PFSK-1 (cell line): ENCODE measurements around the gene ZNF366.

Experiments
- FOXP2 ChIP-seq: optimal IDR thresholded peaks from 2 replicates; pipeline ENCODE3; 2011; ENCODE audit warnings: borderline replicate concordance, control low read depth, inconsistent platforms; ENCODE audit not compliant: insufficient read depth; ENCODE audit errors: extremely low read length, extremely low read depth
- POLR2AphosphoS5 ChIP-seq: IDR thresholded peaks from 2 replicates; pipeline ENCODE4 v1.6.1; 2012; ENCODE audit warnings: low read depth, mild to moderate bottlenecking, control low read depth, low read length, moderate library complexity
- SIN3A ChIP-seq: IDR thresholded peaks from 2 replicates; pipeline ENCODE4 v1.6.1; 2012; ENCODE audit warnings: mild to moderate bottlenecking, low read length, moderate library complexity, borderline replicate concordance; ENCODE audit not compliant: insufficient read depth
- TAF1 ChIP-seq: IDR thresholded peaks from 2 replicates; pipeline ENCODE4 v1.6.1; 2012; ENCODE audit warnings: low read length, control low read depth, borderline replicate concordance; ENCODE audit not compliant: insufficient read depth
- TF ChIP-seq, protein P1 (sequence below), 2 experiments: IDR thresholded peaks; 2 replicates each; pipeline versions ENCODE4 v1.6.1 to v1.8.0; 2011 to 2012; ENCODE audit warnings: low read depth in 2 of 2, low read length in 2 of 2, control low read depth in 1 of 2, inconsistent platforms in 1 of 2, mild to moderate bottlenecking in 1 of 2, moderate library complexity in 1 of 2; ENCODE audit not compliant: insufficient read depth in 1 of 2

Gene ZNF366

DNA sequence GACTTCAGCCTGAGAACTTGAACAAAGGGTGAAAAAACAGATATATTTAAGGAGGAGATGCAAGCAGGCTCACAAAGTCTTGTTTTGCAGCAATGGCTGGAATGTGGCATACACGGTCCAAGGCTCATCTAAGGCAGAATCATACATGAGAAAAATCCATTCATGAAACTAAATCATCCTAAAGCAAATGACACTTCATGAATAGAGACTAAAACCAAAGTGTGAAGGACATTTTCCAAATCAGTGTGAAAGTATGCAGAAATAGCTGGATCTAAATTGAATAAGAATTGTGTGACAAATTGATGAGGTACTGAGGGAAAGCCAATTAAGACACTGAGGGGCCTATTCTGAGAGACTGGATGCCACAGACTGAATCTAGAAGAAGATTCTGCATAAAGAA is 27.3 kb downstream of the ZNF366 start:
- TF ChIP-seq FOXP2 (no peak), SIN3A (no peak), POLR2AphosphoS5 (no peak), TAF1 (no peak)
- TF ChIP-seq, protein P1, sequence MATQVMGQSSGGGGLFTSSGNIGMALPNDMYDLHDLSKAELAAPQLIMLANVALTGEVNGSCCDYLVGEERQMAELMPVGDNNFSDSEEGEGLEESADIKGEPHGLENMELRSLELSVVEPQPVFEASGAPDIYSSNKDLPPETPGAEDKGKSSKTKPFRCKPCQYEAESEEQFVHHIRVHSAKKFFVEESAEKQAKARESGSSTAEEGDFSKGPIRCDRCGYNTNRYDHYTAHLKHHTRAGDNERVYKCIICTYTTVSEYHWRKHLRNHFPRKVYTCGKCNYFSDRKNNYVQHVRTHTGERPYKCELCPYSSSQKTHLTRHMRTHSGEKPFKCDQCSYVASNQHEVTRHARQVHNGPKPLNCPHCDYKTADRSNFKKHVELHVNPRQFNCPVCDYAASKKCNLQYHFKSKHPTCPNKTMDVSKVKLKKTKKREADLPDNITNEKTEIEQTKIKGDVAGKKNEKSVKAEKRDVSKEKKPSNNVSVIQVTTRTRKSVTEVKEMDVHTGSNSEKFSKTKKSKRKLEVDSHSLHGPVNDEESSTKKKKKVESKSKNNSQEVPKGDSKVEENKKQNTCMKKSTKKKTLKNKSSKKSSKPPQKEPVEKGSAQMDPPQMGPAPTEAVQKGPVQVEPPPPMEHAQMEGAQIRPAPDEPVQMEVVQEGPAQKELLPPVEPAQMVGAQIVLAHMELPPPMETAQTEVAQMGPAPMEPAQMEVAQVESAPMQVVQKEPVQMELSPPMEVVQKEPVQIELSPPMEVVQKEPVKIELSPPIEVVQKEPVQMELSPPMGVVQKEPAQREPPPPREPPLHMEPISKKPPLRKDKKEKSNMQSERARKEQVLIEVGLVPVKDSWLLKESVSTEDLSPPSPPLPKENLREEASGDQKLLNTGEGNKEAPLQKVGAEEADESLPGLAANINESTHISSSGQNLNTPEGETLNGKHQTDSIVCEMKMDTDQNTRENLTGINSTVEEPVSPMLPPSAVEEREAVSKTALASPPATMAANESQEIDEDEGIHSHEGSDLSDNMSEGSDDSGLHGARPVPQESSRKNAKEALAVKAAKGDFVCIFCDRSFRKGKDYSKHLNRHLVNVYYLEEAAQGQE (IDR thresholded peaks at IDR 0.05; ENCODE audit: insufficient read depth in 1 of 2, low read depth in 2 of 2, low read length in 2 of 2): no peak

DNA sequence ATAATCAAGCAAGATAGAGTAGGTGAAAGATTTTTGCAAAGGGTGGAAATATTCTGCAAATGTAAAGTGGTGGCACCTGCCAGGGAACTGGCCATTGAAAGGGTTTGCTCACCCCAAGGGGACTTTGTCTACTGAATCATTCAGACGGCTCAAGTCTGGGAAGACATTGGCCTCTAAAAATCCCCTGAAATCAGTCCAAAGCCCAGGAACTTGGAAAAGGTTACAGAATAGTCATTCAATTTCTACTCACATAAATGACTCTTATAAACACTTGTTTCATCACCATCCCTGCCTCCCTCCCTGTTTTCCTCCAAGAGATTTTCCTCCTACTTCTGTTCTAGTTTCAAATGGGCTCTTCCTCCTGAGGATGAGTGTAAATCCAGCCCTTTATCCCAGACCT is 28.5 kb downstream of the ZNF366 start:
- TF ChIP-seq SIN3A: no peak
- TF ChIP-seq, protein P1 (IDR thresholded peaks at IDR 0.05; ENCODE audit: insufficient read depth in 1 of 2, low read depth in 2 of 2, low read length in 2 of 2): no peak
- no peak for TF ChIP-seq FOXP2
- no peak for TF ChIP-seq POLR2AphosphoS5
- no peak for TF ChIP-seq TAF1

DNA sequence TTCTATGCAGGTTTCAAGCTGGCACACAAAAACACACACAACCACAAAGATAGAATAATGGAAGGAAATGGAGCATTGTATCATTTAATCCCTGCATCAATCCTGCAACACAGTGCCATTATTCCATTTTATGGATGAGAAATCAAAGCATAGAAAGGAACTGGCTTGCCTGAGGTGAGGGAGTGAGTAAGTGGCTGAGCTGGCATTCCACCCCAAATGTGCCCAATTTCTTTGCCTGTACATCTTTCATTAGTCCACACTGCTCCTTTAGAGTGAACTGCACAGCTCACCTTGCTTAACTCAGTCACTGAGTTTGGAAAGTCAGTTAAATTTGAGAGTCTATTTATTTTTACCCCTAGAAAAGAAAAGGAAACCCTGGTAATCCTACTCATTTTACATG is 28.9 kb downstream of the ZNF366 start:
- no peak for TF ChIP-seq TAF1
- no peak for TF ChIP-seq FOXP2
- TF ChIP-seq, protein P1 (IDR thresholded peaks at IDR 0.05; ENCODE audit: insufficient read depth in 1 of 2, low read depth in 2 of 2, low read length in 2 of 2): no peak
- no peak for TF ChIP-seq SIN3A
- TF ChIP-seq POLR2AphosphoS5: no peak

GRCh38 chr5:72477644-72478043 is 29.6 kb downstream of the ZNF366 start:
- TF ChIP-seq FOXP2: no peak
- TF ChIP-seq POLR2AphosphoS5: no peak
- TF ChIP-seq SIN3A: no peak
- TF ChIP-seq TAF1: no peak
- TF ChIP-seq, protein P1 (IDR thresholded peaks at IDR 0.05; ENCODE audit: insufficient read depth in 1 of 2, low read depth in 2 of 2, low read length in 2 of 2): no peak

GRCh38 chr5:72477176-72477575 is 30.0 kb downstream of the ZNF366 start:
- TF ChIP-seq POLR2AphosphoS5 (no peak), TAF1 (no peak), SIN3A (no peak), FOXP2 (no peak)
- TF ChIP-seq, protein P1 (IDR thresholded peaks at IDR 0.05; ENCODE audit: insufficient read depth in 1 of 2, low read depth in 2 of 2, low read length in 2 of 2): no peak
